Activated CD8-positive, alpha-beta memory T cell treated with anti-CD3 and anti-CD28 coated beads, Interleukin-2, amount 50 U/mL, for 4 hours (primary cell): ENCODE measurements around the gene NAT9.

Experiments
- DNase-seq: peaks from one replicate; pipeline ENCODE4 v3.0.0-alpha.2; 2020

The NAT9 gene

DNA sequence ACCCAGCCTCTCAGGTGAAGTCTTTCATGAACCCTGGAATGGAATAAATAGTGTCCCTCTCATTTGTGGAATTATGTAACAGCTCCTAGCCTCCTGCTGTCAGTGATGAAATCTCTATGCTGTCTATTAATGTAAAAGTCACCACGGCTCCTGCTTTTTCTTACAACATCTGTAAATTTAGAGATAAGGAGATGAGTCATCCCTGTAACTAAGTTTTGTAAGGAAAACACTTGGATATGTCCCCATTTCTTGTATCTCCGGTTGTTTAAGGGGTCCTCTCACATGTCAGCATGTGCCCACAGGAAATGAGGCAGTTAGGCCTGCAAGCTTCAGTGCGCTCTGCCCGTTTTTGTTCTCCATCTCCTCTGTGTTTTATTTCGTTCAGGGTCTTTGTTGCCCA, 2.8 kb upstream of the NAT9 start:
- no peak for DNase-seq

DNA sequence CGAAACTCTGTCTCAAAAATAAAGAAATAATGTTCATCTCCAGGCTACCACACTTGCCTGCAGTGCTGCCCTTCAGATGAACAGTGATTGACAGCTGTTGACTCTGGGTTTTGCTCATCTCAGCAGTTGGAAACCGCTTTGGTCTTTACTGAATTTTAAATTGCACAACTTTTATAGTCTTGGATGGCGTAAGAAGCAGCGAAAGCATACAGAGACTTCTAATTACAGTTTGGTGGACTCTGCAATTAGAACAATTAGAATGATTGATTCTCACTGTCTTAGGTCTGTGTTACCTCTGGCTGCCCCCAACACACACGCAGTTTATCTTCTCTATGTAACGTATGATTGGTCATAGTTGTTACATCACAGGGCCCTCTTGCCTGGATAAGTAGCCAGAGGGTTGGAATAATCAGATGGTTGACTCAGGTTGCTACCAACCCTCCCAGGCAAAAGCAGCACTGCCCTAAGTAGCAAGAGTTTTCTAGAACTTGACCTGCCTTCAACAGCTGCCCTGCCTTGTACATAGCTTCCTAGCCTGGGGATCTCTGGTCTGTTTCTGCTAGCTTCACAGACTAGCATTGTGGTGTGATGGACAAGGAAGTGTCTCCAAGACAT, 1.9 kb upstream of the NAT9 start:
- DNase-seq = no peak

DNA sequence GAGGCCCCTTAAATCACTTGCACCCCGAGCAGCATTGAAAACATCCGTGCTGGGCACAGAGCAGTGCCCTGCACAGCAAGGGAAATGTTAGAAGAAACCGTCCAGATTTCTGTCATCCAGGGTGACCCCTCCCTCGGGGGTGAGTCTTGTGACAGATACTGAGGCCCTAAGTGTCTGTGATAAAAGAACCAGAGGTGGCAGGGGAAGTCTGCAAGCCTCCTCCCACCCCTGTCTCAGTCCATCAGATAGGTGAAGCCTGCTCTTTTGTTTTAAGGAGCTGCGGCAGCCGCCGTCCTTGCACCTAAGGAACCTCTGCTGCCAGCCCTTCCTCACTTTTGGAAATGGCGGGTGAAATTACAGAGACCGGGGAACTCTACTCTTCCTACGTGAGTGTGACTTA, 845 bp upstream of the NAT9 start:
- DNase-seq = no peak

DNA sequence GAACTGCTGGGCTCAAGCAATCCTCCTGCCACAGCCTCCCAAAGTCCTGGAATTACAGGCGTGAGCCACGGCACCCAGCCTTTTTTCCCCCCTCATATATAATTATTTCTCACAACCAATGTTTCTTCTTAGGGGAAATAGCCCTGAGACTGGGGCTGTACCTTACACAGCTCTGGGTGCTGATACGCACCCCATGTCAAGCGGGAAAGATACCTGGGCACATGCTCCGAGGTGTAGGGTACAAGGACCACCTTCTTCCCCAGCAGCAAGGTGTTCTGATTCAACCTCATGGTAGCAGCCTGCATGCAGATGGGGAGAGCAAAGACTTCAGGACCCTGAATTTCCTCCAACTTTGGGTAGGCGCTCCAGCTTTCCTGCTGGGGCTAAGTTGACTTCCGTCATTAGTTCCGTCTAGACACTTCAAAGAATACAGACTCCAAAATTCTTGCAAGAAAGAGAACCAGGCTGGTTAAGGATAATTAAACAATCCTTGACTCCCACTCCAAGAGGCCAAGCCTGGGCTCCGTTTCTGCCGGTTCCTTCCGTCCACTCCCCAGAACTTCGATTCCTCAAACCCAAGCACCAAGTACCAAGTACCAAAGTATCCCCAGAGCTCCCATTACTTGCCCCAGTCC, 619 bp downstream of the NAT9 start:
- DNase-seq = no peak

DNA sequence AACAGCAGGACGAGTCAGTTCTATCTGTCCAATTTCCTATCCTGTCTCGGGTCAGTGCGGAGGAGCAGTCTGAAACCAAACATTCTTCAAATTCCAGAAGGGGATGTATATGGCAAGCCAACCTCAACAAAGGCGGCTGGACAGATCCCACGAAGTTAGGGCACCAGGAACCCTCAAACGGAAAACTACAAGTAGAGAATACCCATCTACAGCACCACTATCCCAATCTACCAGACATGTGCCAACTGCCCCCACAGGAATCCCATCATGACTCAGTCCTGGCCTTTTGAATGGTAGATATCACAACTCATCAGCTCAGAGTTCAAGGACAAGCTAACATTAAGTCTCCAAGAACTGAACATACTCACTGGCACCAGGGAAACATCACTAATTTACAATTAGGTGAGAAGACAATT, 2.3 kb downstream of the NAT9 start:
- no peak for DNase-seq

DNA sequence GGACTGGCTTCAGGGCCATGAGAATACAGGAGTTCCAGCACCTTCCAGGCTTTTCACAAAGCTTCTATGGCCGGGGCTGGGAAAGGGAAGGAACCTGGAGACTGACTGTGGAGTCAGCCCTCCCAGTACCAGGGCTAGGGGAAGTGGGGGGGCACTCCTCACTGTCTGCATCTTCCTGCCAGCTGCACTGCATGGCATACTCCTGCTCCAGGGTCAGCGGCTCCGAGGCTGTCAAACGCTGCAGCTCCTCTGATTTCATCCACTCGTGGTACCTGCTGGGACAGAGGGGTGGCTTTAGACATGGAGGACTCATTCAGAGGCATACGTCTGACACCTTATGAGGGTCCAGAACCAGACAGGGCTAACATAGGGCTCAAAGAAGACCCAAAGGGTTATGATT, 2.7 kb downstream of the NAT9 start:
- no peak for DNase-seq

DNA sequence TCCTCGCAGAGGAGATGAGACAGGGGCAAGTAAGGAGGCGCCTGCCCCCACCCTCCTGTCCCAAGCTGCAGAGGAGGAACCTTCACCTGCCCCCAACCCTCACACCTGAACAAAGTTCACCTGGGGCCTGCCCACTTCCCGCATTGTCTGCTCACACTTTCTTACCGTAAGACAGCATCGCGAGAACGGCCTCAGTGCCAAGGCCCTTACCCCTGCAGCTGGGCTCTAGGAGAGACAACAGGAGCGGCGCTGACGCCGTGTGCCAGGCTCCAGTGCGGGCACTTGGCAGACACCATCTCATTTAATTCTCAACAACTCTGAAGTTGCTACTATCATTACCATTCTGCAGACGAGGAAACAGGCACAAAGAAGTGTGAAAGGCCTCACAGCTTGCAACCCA, 4.1 kb downstream of the NAT9 start:
- no peak for DNase-seq

DNA sequence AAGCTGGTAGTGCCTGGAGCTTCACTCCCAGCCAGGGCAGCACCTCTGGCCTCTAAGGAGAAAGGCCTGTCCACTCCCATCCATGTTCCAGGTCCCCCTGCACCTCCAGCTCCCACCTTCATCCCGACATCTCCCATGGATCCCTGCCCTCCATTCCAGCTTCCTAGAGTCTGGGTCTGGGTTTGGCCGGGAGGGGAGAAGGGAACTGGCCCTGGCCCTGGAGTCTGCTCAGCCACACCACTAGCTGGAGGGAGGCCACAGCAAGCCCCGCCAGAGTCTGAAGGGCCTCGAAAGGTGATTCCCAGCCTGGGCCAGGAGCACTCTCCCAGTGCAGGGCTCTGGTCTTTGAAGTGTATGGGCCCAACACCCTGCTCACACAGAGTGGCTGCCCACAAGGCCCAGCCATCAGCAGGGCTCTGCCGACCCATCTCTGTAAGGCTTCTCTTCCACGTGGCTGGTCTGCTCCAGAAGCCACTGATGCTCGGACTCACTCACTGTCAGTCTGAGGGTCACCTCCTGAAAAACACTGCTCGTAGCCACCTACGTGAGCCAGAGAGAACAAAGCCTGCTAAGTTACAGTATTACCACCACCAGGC, 4.7 kb downstream of the NAT9 start:
- no peak for DNase-seq

DNA sequence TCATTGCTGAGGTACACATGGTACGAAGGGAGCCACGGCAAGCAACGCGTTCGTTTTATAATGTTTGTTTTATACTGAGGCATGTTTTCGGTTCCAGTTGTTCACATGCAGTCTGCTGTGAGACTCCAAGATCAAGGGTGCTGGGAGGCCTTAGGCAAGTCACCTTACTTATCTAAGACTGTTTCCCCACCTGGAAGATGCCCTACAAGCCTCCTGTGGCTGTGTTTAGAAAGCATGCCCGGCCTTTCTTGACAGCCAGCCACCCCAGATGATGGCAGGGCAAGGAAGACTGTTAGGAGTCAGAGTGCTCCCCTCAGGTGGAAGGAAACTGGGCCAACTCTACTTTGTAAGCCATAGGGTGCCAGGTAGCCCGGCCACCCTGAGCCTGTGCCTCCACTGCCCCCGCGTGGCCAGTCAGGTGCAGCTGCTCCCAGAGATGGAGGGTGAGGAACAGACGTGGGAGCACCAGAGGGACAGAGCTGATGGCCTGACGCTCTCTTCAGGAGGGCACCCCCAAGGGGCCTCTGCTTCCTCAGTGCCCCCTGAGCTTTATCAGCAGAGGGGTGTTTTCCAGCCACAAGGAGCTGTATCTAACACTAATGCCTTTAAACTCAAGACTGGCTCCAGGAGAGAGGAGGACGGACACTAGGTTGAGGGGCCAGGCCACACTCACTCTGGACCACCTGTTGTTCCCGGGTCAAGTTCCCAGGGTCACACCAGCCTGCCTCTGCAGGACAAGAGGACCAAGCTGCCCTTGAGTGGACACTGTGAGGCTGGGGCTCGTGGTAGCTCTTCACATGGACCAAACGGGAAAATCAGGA, 5.4 kb downstream of the NAT9 start:
- DNase-seq = peak; percentile 77

DNA sequence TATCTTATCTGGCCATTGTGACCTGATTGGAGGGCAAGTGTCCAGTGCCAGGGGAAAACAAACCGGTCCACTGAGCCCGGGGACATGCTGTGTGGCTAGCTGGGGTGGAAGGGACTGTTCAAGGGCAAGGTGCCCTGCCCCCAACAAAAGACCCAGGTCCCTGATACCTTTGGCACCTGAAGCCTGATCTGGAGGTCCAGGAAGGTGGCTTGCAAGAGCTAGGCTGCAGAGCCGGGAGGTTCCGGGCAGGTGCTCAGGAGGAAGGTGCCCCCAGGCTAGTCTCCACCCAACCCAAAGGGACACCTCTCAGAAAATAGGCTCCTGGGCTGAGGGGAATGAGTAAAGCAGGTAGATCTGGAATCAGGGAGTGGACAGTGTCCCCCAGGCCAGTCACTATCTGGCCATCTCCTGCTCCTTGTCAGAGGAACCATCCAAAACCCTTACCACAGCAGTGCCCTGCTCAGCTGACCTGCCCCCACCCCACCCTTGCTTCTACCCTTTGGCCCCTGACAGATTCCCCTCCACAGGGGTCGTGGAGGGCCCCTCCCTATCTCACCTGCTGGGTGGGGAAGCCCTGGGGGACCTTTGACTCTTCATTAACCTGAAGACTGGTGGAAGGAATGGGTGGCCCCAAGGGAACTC, 6.2 kb downstream of the NAT9 start:
- DNase-seq = no peak

DNA sequence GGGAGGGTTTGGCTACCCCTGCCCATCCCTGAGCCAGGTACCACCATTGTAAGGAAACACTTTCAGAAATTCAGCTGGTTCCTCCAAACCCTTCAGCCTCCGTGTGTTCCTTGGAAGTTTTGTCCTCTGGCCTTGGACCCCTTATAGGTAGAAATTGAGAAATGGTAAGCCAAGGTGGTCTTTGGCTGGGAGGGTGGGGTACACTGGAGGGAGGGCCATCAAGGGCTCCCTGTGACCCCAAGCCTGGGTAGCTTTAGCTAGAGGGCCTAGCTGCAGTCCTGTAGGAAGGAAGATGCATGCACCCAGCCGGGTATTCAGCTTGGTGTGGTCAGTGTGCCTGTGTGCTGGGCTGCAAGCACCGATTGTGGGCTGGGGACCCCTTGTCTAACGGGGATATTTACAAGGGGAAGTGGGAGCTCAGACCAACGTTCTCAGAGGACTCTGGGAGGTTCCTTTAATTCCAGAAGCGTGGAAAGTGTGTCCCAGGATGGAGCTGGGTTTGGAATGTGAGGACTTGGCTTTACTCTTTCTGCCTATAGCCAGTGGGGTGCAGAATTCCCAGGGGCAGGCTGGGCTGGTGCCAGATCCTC, 6.8 kb downstream of the NAT9 start:
- DNase-seq = no peak

DNA sequence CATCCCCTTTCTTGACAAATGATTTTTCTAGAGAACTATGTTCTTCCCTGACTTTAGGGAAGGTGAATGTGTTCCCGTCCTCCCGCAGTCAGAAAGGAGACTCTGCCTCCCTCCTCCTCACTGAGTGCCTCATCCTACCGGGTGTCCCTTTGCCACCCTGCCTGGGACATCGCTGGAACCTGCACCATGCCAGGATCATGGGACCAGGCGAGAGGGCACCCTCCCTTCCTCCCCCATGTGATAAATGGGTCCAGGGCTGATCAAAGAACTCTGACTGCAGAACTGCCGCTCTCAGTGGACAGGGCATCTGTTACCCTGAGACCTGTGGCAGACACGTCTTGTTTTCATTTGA, 7.4 kb downstream of the NAT9 start:
- no peak for DNase-seq

DNA sequence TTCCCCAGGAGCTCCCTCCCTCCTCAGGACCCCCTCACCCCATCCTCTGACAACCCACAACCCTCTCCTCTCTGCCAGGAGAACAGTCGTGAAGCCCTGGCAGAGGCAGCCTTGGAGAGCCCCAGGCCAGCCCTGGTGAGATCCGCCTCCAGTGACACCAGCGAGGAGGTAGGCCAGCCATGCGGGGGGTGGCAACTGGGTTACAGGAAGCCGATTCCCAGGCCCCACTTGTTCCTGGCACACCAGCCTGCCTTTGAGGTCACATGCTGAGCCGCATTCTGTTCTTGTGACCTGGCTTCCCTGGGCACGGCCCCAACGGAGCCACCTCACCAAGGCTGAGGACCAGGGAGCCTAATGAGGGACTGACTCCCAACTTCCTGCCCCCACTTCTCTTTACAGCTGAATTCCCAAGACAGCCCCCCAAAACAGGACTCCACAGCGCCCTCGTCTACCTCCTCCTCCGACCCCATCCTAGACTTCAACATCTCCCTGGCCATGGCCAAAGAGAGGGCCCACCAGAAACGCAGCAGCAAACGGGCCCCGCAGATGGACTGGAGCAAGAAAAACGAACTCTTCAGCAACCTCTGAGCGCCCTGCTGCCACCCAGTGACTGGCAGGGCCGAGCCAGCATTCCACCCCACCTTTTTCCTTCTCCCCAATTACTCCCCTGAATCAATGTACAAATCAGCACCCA, 7.9 kb downstream of the NAT9 start:
- no peak for DNase-seq

DNA sequence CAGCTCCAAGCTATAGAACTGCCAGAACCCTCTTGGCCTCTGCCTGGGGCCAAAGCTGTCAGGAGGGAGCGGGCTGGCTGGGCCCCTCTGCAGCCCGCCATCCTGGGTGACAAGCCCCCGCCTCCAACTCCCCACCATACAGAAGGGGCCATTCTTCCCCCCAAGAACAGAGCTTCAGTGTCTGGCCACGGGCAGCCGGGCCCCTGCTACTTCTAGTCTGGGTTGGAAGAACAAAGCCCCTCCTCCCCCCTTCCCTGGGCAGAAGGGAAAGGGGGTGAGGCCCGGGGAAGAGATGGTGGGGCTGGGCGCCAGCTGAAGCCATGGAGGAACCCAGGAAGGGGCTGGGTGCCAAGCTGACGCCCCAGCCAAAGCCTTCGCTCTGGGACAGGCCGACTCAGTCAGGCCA, 9.0 kb downstream of the NAT9 start:
- DNase-seq = no peak

DNA sequence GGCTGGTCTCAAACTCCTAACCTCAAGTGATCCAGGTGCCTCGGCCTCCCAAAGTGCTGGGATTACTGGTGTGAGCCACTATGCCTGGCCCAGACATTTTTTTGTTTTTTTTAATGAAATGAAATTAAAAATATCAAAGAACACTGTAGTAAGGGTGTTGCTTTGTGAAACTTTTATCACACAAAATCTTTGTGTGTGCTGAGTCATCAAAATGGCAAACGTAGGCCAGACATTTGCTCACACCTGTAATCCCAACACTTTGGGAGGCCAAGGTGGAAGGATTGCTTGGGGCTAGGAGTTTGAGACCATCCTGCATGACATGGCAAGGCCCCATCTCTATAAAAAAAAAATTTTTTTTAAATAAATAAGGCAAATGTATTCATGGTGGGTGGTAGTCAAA, 9.7 kb downstream of the NAT9 start:
- no peak for DNase-seq

DNA sequence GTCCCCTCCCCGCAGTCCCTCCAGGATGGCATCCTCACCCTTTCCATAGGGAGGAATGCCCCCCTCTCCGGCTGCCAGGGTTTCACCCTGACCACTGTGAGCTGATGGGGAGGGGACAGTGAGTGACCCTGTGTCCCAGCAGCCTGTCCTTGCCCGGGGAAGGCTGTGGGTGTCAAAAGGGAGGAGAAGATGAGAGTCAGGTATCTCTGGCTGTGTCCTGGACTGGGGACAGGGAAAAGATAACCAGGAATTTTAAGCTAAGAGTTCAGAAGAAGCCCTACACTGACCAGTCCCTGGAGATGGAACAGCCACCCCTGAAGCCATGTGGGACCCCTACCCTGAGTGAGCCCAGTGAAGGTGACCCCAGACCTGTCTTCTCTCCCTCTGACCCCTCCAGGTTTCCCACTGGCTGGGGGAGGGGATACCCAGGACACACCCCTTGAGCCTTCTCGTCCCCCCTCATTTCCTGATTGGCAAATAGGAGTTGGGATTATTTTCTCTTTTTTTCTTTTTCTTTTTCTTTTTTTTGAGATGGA, 11.3 kb downstream of the NAT9 start:
- DNase-seq = no peak

DNA sequence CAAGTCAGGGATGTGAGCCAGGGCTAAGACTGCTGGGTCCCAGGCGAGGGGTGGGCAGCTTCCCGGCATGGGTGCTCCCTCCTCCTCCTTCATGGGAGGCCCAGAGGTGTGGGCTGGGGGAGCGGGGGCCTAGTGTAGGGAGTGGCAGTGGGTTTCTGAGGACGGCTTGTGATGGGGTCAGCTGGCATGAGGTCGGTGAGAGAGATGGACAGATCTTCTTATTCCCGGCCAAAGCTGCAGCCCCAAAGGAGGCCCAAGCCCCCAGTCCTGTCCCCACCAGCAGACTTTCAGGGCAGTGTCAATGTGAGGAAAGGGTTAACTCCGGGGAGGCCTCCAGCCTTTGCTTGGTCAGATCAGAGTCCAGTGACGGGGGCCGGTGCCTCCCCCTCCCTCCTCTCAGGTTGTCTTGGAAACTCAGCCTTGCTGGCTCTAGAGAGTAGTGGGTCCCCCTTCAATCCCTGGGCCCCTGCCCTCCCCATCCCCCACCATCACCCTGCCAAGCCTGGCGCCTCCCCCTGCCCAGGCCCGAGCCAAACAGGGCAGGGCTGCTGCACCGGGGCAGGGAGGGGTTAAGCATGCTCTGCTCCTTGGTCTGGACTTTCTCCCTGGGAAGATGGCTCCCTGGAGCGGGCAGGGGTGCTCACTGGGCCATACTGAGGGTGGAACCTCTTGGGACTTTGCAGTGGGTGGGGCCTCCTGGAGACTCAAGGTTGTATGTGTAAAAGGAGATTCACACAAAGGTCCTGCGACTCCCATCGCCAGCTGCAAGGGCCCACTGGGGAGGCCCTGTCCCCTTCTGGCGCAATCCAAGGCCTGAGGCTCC, 12.4 kb downstream of the NAT9 start:
- no peak for DNase-seq

DNA sequence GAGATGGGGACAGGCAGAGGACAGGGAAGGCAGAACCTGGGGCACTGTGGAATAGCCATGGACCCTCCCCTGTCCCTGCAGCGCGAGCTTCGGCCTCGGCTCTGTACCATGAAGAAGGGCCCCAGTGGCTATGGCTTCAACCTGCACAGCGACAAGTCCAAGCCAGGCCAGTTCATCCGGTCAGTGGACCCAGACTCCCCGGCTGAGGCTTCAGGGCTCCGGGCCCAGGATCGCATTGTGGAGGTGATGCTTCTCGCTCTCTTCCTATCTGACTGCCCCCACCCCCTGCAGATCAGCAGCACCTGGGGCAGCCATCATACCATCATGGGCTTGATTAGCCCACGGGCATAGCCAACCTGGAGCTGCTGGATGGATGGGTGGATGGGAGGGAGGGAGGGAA, 14.2 kb downstream of the NAT9 start:
- no peak for DNase-seq

DNA sequence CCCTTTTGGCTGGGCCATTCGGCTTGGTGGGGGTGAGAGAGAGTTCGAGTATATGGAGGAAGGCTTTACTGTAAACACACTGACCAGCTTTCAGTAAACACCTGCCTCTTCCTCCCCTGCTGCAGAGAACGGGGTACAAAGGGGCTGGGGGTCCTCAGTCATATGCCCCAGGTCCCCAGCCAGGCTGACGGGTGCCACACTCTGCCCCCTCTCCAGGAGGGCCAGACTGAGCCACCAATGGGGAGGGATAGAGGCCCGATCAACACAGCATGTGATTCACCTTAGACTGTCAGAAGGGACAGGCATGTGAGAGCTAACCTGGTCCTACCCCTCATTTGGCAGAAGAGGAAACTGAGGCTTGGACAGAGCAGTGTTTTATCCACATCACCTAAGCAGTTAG, 14.7 kb downstream of the NAT9 start:
- DNase-seq = no peak

DNA sequence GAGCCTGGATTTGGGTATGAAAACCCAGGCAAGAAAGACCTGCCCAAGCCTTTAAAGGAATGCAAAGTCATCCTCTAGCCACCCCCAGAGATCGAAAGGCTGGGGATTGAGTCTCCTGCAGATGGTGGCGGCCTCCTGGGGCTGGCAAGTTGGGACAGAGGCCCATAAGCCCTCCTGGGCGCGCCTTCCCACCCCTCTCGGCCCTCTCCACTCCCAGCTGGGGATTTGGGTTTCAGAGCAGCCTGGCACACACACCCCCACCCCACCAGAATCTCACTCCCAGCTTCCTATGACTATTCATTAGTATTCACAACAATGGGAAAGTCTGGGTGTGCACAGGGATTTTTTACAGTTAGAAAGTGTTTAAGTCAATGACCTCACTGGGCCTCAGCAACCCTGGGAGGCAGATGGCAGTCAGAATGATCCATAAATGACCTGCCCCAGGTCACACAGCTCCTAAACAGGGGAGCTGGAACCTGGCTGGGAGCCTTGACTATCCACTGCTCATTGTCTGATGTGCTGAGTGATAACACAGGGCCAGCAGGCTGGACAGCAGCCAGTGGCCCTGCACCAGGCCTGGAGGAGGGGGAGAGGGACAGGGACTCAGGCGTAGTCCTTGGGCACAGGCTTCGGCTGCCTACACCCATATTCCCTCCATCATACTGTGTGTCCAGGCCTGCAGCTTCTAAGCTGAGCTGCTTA, 15.6 kb downstream of the NAT9 start:
- DNase-seq = no peak

DNA sequence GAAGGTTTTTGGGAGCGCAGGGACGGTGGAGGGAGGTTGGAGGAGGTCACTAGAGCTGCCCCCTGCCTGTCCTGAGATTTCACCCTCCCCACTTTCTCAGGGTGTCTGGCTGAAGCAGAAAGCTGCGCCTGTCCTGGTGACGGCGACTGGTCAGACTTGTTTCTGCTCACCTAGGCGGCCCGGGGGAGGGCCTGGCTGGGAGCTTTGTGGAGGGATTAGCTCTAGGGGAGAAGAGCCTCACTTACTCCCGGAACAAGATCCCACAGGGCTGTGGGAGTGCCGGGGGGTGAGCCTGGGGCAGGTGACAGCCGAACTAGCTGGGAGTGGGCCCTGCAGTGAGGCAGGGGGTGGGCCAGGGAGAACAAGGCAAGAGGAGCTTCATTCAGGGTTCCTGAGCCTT, 16.2 kb downstream of the NAT9 start:
- DNase-seq = no peak
